Myometrial cell (primary cell): ENCODE results near the gene FGD6. TPM values are rescaled to one million over a fixed set of nuclear protein-coding genes. Genes with fewer than 3 reads are reported as not detected.

ENCODE experiments used
- total RNA-seq: library from RNA; depleted of rRNA; stranded (reverse); fragments of >200 nt; gene quantifications from 2 replicates; pipeline ENCODE4 v1.2.3, GENCODE V29; 2015

Gene FGD6
- 4.9 and 6.6 TPM in 2 replicates for total RNA-seq

DNA sequence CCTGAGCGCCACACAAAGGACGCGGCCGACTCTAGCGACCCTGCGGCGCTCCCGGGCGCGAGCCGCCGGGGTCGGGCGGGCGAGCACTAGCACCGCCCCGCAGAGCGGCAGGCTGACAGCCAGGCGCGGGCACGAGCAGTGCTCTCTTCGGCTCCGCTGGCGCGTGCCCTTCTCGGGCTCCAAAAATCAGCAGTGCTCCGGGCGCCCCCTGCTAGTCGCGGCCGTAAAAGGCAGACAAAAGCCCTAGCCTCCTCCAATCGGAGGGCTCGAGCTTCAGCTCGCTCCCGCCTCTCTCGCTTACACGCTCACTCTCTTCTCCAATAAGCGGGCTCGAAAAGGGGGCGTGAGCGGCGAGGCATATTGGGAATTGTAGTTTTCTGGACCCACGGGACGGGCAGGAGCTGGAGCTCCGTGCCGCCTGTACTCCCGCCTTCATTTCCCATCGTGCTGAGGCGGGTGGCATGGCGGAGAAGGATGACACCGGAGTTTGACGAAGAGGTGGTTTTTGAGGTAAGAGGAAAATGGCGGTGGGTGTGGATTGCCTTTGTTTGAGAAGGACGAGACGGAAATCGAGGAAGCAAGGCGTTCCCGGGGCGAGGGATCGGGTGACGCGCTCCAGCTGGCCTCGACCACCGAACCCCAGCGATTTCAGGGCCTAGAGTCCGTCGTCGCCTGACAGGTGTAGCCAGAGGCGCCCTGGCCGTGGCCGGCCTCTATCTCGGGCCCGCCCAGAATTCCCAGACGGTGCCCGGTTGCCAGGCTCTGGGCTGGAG lies at the start of gene FGD6, which contains the start of gene VEZT:
FGD6 (minus strand) TSS at position 91 of the 773 bp plus-strand sequence. CDS start 227 bp downstream, outside the sequence.
VEZT (plus strand) TSS at position 431 of the 773 bp plus-strand sequence; CDS start at position 475, 44 bp downstream.

DNA sequence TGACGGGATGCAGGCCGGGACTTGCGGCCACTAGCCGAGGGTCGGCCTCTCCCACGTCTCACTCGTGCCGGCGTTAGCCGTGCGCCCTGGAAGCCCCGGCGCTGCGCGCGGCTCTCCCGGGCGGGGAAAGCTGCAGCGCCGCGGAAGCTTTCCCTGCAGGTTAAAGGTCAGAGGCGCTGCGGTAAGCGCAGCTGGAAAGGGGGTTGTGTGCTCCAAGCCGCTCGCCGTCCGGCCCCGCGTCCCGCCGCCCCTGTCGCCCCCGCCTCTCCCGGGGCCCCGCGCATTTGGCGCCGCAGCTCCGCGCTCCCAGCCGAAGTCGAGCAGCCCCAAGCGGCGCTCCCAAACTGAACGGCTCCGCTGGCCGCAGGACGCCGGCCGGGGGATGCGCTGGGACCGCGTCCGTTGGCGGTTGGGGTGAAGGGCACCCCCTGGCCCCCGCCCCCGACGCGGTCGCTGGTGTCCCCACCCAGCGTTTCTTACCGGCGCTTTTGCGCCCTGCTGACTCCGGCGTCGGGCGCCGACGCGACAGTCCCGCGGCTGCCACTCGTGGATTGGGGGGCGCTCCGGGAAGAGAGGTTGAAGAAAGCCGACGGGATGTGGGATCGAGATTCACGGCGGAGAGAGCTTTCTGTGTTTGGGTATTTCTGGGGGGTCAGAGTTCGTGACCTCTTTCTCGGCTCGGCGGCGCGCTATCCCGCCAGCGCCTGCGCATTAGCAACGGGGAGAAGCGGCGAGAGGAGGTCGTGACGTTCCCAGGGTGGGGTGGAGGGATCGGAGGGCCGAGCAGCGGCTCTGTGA lies 144.2 kb downstream of the FGD6 start, which contains the start of gene NR2C1:
NR2C1 (minus strand) TSS at position 719 of the 798 bp plus-strand sequence. CDS start 6,234 bp downstream, outside the sequence.

Other genes with a start within 250 kb of the FGD6 start
- gene NDUFA12, start 213.8 kb downstream of the FGD6 start, total RNA-seq, result 223 and 302 TPM in 2 replicates
- 19.3 and 21.9 TPM in 2 replicates for gene NR2C1, start 143.8 kb downstream of the FGD6 start, total RNA-seq
- 54.5 and 54.8 TPM in 2 replicates for gene VEZT, start 340 bp upstream of the FGD6 start, total RNA-seq